Panc1 (cell line): ENCODE data around the gene KRT6C. TPM values are rescaled to one million over a fixed set of nuclear protein-coding genes. Genes with fewer than 3 reads are reported as not detected.

ENCODE experiments used
- ATAC-seq: fragments of 200-7000 bp; cut with Tn5 transposase; 2 replicates; pipeline ENCODE4 v1.9.1; 2020; ENCODE audit warnings: mild to moderate bottlenecking, moderate library complexity
- BruUV-seq: library from RNA; stranded (reverse); fragments of 400-500 nt; replicated peaks from 2 replicates; lab custom pipeline; 2021; lab: Mats Ljungman, UMichigan
- CTCF ChIA-PET: fragments of 300-600 bp; sonication (Branson Sonifier 250); formaldehyde crosslinking; loops from one replicate; lab custom pipeline; 2022; ENCODE audit warnings: antibody characterized with exemption; lab: Charles Lee
- POLR2A ChIA-PET: fragments of 300-600 bp; sonication (Branson Sonifier 250); formaldehyde crosslinking; loops from one replicate; lab custom pipeline; 2022; ENCODE audit warnings: antibody characterized with exemption; lab: Charles Lee
- DNase-seq: peaks from one replicate; pipeline ENCODE4 v3.0.0-alpha.2; 2010; ENCODE audit warnings: low read depth, low spot score
- H3K27ac ChIP-seq: 2 replicates; pipeline ENCODE4 v1.5.1; 2011; ENCODE audit warnings: mild to moderate bottlenecking, low read length, inconsistent platforms
- H3K27me3 ChIP-seq: fragments of 200-500 bp; sonication (Bioruptor generic); 2 replicates; pipeline ENCODE4 v1.6.0; 2014; ENCODE audit warnings: low read length, inconsistent platforms; ENCODE audit not compliant: control insufficient read depth, insufficient read depth
- H3K36me3 ChIP-seq: fragments of 200-500 bp; sonication (Bioruptor generic); 2 replicates; pipeline ENCODE4 v1.5.1; 2014; ENCODE audit warnings: inconsistent platforms, mild to moderate bottlenecking, low read length, moderate library complexity; ENCODE audit not compliant: control insufficient read depth, insufficient read depth
- H3K4me1 ChIP-seq: 2 replicates; pipeline ENCODE4 v1.5.1; 2011; ENCODE audit warnings: inconsistent platforms, mild to moderate bottlenecking, low read length, moderate library complexity; ENCODE audit not compliant: control insufficient read depth, insufficient read depth
- H3K4me3 ChIP-seq, 2 experiments: 2 replicates each; pipeline ENCODE4 v1.5.1; 2011 to 2012; ENCODE audit warnings: low read depth in 2 of 2, low read length in 2 of 2, mild to moderate bottlenecking in 2 of 2, inconsistent platforms in 1 of 2, moderate library complexity in 1 of 2
- H3K9me3 ChIP-seq: fragments of 200-500 bp; sonication (Bioruptor generic); 2 replicates; pipeline ENCODE4 v1.5.1; 2014; ENCODE audit warnings: low read depth, mild to moderate bottlenecking, inconsistent platforms, low read length, moderate library complexity; ENCODE audit not compliant: control insufficient read depth, insufficient read depth
- CTCF ChIP-seq: fragments of 450-650 bp; IDR thresholded peaks from 2 replicates; pipeline ENCODE4 v1.5.1; 2017; ENCODE audit warnings: mild to moderate bottlenecking
- POLR2AphosphoS5 ChIP-seq: IDR thresholded peaks from 2 replicates; pipeline ENCODE4 v1.6.1; 2012; ENCODE audit warnings: mild to moderate bottlenecking, low read depth, low read length, moderate library complexity
- REST ChIP-seq, 2 experiments: IDR thresholded peaks; 2 replicates each; pipeline ENCODE4 v1.6.1; 2011 to 2012; ENCODE audit warnings: low read depth in 2 of 2, control low read depth in 1 of 2, low read length in 1 of 2, mild to moderate bottlenecking in 1 of 2, moderate library complexity in 1 of 2; ENCODE audit not compliant: insufficient read depth in 1 of 2
- SIN3A ChIP-seq: IDR thresholded peaks from 2 replicates; pipeline ENCODE4 v1.6.1; 2012; ENCODE audit warnings: low read depth, mild to moderate bottlenecking, low read length, moderate library complexity, borderline replicate concordance; ENCODE audit not compliant: insufficient read depth
- TCF7L2 ChIP-seq: IDR thresholded peaks from 2 replicates; pipeline ENCODE4 v1.6.1; 2011; ENCODE audit warnings: mild to moderate bottlenecking, low read depth, low read length, inconsistent platforms
- in situ Hi-C: cut with HindIII; loops from 2 replicates; pipeline ENCODE4 v1.10.0; 2016; ENCODE audit warnings: low sequenced_read_pairs, low pct_unique_long_range_greater_than_20kb
- intact Hi-C: fragments of 100-400 bp; cut with micrococcal nuclease; formaldehyde crosslinking; loops from one replicate; pipeline ENCODE4 v1.10.0; 2022; ENCODE audit not compliant: unreplicated experiment
- total RNA-seq: library from RNA; stranded (reverse); gene quantifications from one replicate; pipeline ENCODE4 v1.2.1, GENCODE V29; 2021; ENCODE audit not compliant: unreplicated experiment

KRT6C gene
- total RNA-seq, 1 experiment from 2014 or later, result not detected

- ChIA-PET POLR2A (no interaction called here), CTCF (interaction anchor here (0.6 kb wide), 1 partner anchor 23 kb away, joined by 4 read pairs; no protein-coding TSS in a partner anchor)
- ATAC-seq, result no peak
- Histone ChIP-seq H3K27me3 (no peaks in the 10 kb centered on the region; the same call in 1 of the 2 replicates), H3K27ac (no peak overlapping the region), H3K9me3 (no peaks in the 10 kb centered on the region), H3K4me1 (peaks cover 8% of the 10 kb centered on the region; the same call in 1 of the 2 replicates), H3K4me3 (no peak overlapping the region), H3K36me3 (no peaks in the 10 kb centered on the region)
- intact Hi-C loops, result no loop called here
- TF ChIP-seq TCF7L2, result no peak
- TF ChIP-seq REST (IDR thresholded peaks at IDR 0.05; ENCODE audit: insufficient read depth in 1 of 2, low read depth in 2 of 2, low read length in 1 of 2), result no peak
- TF ChIP-seq CTCF, result no peak
- TF ChIP-seq POLR2AphosphoS5, result no peak
- no peak for TF ChIP-seq SIN3A
- in situ Hi-C loops, result no loop called here
- no TSS peak for BruUV-seq
- no peak for DNase-seq
Observed at GRCh38 chr12:52458861-52459260, 14.7 kb downstream of the KRT6C start.

- DNase-seq, result no peak
- Histone ChIP-seq H3K9me3 (no peaks in the 10 kb centered on the region), H3K36me3 (no peaks in the 10 kb centered on the region), H3K4me3 (no peak overlapping the region), H3K27me3 (no peaks in the 10 kb centered on the region), H3K4me1 (peaks cover 8% of the 10 kb centered on the region; the same call in 1 of the 2 replicates), H3K27ac (no peak overlapping the region)
- BruUV-seq, result no TSS peak
- in situ Hi-C loops (no loop called here), intact Hi-C loops (no loop called here)
- ATAC-seq, result no peak
- no peak for TF ChIP-seq CTCF
- TF ChIP-seq REST (IDR thresholded peaks at IDR 0.05; ENCODE audit: insufficient read depth in 1 of 2, low read depth in 2 of 2, low read length in 1 of 2), result no peak
- TF ChIP-seq SIN3A, result no peak
- no peak for TF ChIP-seq TCF7L2
- TF ChIP-seq POLR2AphosphoS5, result no peak
- ChIA-PET POLR2A (no interaction called here), CTCF (no interaction called here)
Observed at GRCh38 chr12:52455821-52456220, 17.8 kb downstream of the KRT6C start.
